ENCODE data around the gene EFTUD2. TPM values are rescaled to one million over a fixed set of nuclear protein-coding genes. Genes with fewer than 3 reads are reported as not detected.
A peak's percentile ranks its signal among the peaks of the same experiment; 100 is the strongest.

The EFTUD2 gene
- total and polyA plus RNA-seq, 2 of the 13 experiments (the other 11 are each of a cell fraction or from before 2014, with no cell fraction given), result 111 to 137 TPM

DNA sequence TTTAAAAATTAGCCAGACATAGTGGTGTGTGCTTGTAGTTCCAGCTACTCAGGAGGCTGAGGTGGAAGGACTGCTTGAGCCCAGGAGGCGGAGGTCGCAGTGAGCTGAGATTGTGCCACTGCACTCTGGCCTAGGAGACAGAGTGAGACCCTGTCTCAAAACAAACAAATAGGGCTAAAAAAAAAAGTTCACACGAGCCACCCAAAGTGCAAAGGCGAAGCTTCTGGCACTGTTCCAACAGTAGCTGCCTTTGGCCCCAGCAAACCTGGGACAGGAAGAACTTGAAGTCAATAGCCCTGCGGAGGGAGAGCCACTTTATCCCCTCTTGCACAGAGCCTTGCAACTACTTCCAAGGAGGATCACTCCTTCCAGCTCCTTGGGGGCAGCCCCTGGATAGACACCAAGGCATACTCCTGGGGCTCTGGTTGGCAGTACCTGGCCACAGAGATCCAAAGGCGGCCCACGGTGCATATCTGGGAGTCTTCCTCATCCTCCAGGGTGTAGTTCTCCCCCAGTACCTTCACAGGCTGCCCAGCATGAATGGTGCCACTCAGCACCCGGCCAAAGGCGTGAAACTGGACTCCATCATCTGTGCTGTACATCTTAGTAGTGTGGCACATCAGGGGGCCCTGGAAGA is 36.8 kb downstream of the EFTUD2 start (continued):
- TF ChIP-seq, protein P1, sequence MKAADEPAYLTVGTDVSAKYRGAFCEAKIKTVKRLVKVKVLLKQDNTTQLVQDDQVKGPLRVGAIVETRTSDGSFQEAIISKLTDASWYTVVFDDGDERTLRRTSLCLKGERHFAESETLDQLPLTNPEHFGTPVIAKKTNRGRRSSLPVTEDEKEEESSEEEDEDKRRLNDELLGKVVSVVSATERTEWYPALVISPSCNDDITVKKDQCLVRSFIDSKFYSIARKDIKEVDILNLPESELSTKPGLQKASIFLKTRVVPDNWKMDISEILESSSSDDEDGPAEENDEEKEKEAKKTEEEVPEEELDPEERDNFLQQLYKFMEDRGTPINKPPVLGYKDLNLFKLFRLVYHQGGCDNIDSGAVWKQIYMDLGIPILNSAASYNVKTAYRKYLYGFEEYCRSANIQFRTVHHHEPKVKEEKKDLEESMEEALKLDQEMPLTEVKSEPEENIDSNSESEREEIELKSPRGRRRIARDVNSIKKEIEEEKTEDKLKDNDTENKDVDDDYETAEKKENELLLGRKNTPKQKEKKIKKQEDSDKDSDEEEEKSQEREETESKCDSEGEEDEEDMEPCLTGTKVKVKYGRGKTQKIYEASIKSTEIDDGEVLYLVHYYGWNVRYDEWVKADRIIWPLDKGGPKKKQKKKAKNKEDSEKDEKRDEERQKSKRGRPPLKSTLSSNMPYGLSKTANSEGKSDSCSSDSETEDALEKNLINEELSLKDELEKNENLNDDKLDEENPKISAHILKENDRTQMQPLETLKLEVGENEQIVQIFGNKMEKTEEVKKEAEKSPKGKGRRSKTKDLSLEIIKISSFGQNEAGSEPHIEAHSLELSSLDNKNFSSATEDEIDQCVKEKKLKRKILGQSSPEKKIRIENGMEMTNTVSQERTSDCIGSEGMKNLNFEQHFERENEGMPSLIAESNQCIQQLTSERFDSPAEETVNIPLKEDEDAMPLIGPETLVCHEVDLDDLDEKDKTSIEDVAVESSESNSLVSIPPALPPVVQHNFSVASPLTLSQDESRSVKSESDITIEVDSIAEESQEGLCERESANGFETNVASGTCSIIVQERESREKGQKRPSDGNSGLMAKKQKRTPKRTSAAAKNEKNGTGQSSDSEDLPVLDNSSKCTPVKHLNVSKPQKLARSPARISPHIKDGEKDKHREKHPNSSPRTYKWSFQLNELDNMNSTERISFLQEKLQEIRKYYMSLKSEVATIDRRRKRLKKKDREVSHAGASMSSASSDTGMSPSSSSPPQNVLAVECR (CRISPR knock-in tag; IDR thresholded peaks at IDR 0.05; ENCODE audit: borderline replicate concordance), result peak; percentile 40; the same call in 1 of the 2 replicates
- TF ChIP-seq ZNF343 (CRISPR knock-in tag; IDR thresholded peaks at IDR 0.05) (no peak; the same call in 1 of the 2 replicates), ZNF263 (CRISPR knock-in tag; IDR thresholded peaks at IDR 0.05) (no peak), ZNF878 (CRISPR knock-in tag; IDR thresholded peaks at IDR 0.05) (no peak), ZFX (CRISPR knock-in tag; IDR thresholded peaks at IDR 0.05; ENCODE audit: low read depth) (0 out of 2 replicates have a peak, but pooled peaks have one; percentile 35), ZNF670 (CRISPR knock-in tag; IDR thresholded peaks at IDR 0.05; ENCODE audit: borderline replicate concordance) (no peak; the same call in 1 of the 2 replicates), HNF4G (IDR thresholded peaks at IDR 0.05; ENCODE audit: borderline replicate concordance, low read depth, low read length) (peak; percentile 79), HNF4G (CRISPR knock-in tag; IDR thresholded peaks at IDR 0.05; ENCODE audit: borderline replicate concordance, low read depth) (no peak), CEBPG (CRISPR knock-in tag; IDR thresholded peaks at IDR 0.05) (no peak), ZNF501 (CRISPR knock-in tag; IDR thresholded peaks at IDR 0.05) (0 out of 2 replicates have a peak, but pooled peaks have one; percentile 27), ZNF639 (CRISPR knock-in tag; conservative IDR thresholded peaks at IDR 0.05) (no peak), ZNF839 (CRISPR knock-in tag; IDR thresholded peaks at IDR 0.05; ENCODE audit: borderline replicate concordance) (no peak), NCOA5 (CRISPR knock-in tag; IDR thresholded peaks at IDR 0.05) (no peak), ZNF761 (CRISPR knock-in tag; conservative IDR thresholded peaks at IDR 0.05) (0 out of 2 replicates have a peak, but pooled peaks have one; percentile 23), ZNF121 (CRISPR knock-in tag; IDR thresholded peaks at IDR 0.05) (peak; percentile 41; the same call in 1 of the 2 replicates), TP53 (CRISPR knock-in tag; conservative IDR thresholded peaks at IDR 0.05) (no peak), ZBTB42 (CRISPR knock-in tag; IDR thresholded peaks at IDR 0.05) (no peak), ZNF225 (CRISPR knock-in tag; IDR thresholded peaks at IDR 0.05) (0 out of 2 replicates have a peak, but pooled peaks have one; percentile 53), SIN3B (IDR thresholded peaks at IDR 0.05; ENCODE audit: low read length) (no peak)
- TF ChIP-seq, protein P2, sequence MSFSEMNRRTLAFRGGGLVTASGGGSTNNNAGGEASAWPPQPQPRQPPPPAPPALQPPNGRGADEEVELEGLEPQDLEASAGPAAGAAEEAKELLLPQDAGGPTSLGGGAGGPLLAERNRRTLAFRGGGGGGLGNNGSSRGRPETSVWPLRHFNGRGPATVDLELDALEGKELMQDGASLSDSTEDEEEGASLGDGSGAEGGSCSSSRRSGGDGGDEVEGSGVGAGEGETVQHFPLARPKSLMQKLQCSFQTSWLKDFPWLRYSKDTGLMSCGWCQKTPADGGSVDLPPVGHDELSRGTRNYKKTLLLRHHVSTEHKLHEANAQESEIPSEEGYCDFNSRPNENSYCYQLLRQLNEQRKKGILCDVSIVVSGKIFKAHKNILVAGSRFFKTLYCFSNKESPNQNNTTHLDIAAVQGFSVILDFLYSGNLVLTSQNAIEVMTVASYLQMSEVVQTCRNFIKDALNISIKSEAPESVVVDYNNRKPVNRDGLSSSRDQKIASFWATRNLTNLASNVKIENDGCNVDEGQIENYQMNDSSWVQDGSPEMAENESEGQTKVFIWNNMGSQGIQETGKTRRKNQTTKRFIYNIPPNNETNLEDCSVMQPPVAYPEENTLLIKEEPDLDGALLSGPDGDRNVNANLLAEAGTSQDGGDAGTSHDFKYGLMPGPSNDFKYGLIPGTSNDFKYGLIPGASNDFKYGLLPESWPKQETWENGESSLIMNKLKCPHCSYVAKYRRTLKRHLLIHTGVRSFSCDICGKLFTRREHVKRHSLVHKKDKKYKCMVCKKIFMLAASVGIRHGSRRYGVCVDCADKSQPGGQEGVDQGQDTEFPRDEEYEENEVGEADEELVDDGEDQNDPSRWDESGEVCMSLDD (CRISPR knock-in tag; IDR thresholded peaks at IDR 0.05; ENCODE audit: borderline replicate concordance), result no peak
- TF ChIP-seq, protein P3, sequence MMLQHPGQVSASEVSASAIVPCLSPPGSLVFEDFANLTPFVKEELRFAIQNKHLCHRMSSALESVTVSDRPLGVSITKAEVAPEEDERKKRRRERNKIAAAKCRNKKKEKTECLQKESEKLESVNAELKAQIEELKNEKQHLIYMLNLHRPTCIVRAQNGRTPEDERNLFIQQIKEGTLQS (CRISPR knock-in tag; IDR thresholded peaks at IDR 0.05), result no peak
